HG03066 (cell line): Measurements from ENCODE around the gene CPLX3.

Experiments used
- ATAC-seq: cut with Tn5 transposase; IDR thresholded peaks from one replicate; pipeline ENCODE4 v1.9.1; 2021; ENCODE audit warnings: low read depth; ENCODE audit not compliant: unreplicated experiment

Gene CPLX3

GRCh38 chr15:74800559-74801094, 25.8 kb upstream of the CPLX3 start:
- no peak for ATAC-seq

GRCh38 chr15:74801311-74801997, 25.0 kb upstream of the CPLX3 start:
- ATAC-seq: no peak

GRCh38 chr15:74802290-74802689, 24.1 kb upstream of the CPLX3 start:
- no peak for ATAC-seq

GRCh38 chr15:74802862-74803447, 23.5 kb upstream of the CPLX3 start:
- ATAC-seq: no peak

GRCh38 chr15:74804935-74805334, 21.5 kb upstream of the CPLX3 start:
- no peak for ATAC-seq

- ATAC-seq: no peak
Observed at GRCh38 chr15:74807282-74807681, 19.1 kb upstream of the CPLX3 start.

GRCh38 chr15:74808078-74808839, 18.2 kb upstream of the CPLX3 start:
- no peak for ATAC-seq

- ATAC-seq: no peak
Observed at GRCh38 chr15:74808840-74809229, 17.6 kb upstream of the CPLX3 start.

GRCh38 chr15:74809242-74809641, 17.2 kb upstream of the CPLX3 start:
- ATAC-seq: no peak

- ATAC-seq: no peak
Observed at GRCh38 chr15:74809956-74810355, 16.5 kb upstream of the CPLX3 start.

- ATAC-seq: no peak
Observed at GRCh38 chr15:74812533-74812932, 13.9 kb upstream of the CPLX3 start, which contains the start of gene LMAN1L. Gene LMAN1L, plus strand, starts transcription at chr15:74812835. Its CDS starts 20 bp downstream, at chr15:74812855.

GRCh38 chr15:74815121-74815934, 11.1 kb upstream of the CPLX3 start:
- ATAC-seq: no peak

- no peak for ATAC-seq
Observed at GRCh38 chr15:74815961-74816360, 10.5 kb upstream of the CPLX3 start.

GRCh38 chr15:74816624-74817369, 9.6 kb upstream of the CPLX3 start:
- ATAC-seq: no peak

GRCh38 chr15:74817370-74817737, 9.1 kb upstream of the CPLX3 start:
- ATAC-seq: no peak

GRCh38 chr15:74820056-74820455, 6.4 kb upstream of the CPLX3 start:
- ATAC-seq: no peak

GRCh38 chr15:74821091-74821789, 5.2 kb upstream of the CPLX3 start:
- peak; percentile 70 for ATAC-seq

- ATAC-seq: no peak
Observed at GRCh38 chr15:74821790-74822158, 4.7 kb upstream of the CPLX3 start.

- no peak for ATAC-seq
Observed at GRCh38 chr15:74822233-74822632, 4.2 kb upstream of the CPLX3 start.
